Endothelial cell of umbilical vein (primary cell): ENCODE measurements around the gene NFATC1. TPM values are rescaled to one million over a fixed set of nuclear protein-coding genes. Genes with fewer than 3 reads are reported as not detected.

ENCODE experiments used
- BruUV-seq: library from RNA; stranded (reverse); fragments of 400-500 nt; replicated peaks from 2 replicates; lab custom pipeline; 2021; lab: Mats Ljungman, UMichigan
- CTCF ChIA-PET: fragments of 300-600, 350-600 bp; sonication (Branson Sonifier 250); formaldehyde crosslinking; loops from one replicate; lab custom pipeline; 2021; ENCODE audit warnings: antibody characterized with exemption, inconsistent platforms; lab: Charles Lee
- POLR2A ChIA-PET: fragments of 300-600, 350-600 bp; sonication (Branson Sonifier 250); formaldehyde crosslinking; loops from one replicate; lab custom pipeline; 2021; ENCODE audit warnings: antibody characterized with exemption, inconsistent platforms; lab: Charles Lee
- DNase-seq: peaks from one replicate; pipeline ENCODE4 v3.0.0-alpha.2; 2011; ENCODE audit warnings: low read depth, low spot score
- FAIRE-seq: peaks from 2 replicates; lab custom pipeline; 2011; peaks lifted over from hg19 to GRCh38; lab: Jason Lieb, UNC
- H2AFZ ChIP-seq: 2 replicates; pipeline ENCODE4 v1.6.0; 2012; ENCODE audit warnings: low read depth, low read length, control low read depth, inconsistent platforms
- H3K27ac ChIP-seq: 2 replicates; pipeline ENCODE4 v1.5.1; 2011; ENCODE audit warnings: low read depth, mild to moderate bottlenecking, control low read depth, low read length, moderate library complexity; ENCODE audit not compliant: insufficient read depth
- H3K27me3 ChIP-seq, 2 experiments: 2 replicates each; pipeline versions ENCODE4 v1.6.0 to v1.6.1; 2011; ENCODE audit warnings: low read length in 2 of 2, mixed read lengths in 1 of 2; ENCODE audit not compliant: control insufficient read depth in 2 of 2, insufficient read depth in 2 of 2
- H3K36me3 ChIP-seq, 2 experiments: 2 replicates in 1 of 2; 3 replicates in 1 of 2; pipeline ENCODE4 v1.5.1; 2011; ENCODE audit warnings: low read length in 2 of 2, mild to moderate bottlenecking in 1 of 2, moderate library complexity in 1 of 2; ENCODE audit not compliant: control insufficient read depth in 2 of 2, insufficient read depth in 2 of 2; ENCODE audit errors: extremely low read depth in 1 of 2
- H3K4me1 ChIP-seq: 3 replicates; pipeline ENCODE4 v1.5.1; 2011; ENCODE audit warnings: mild to moderate bottlenecking, low read length; ENCODE audit not compliant: control insufficient read depth, insufficient read depth; ENCODE audit errors: extremely low read depth
- H3K4me2 ChIP-seq: 2 replicates; pipeline ENCODE4 v1.6.1; 2011; ENCODE audit warnings: low read length, control low read depth, mixed read lengths; ENCODE audit not compliant: insufficient read depth
- H3K4me3 ChIP-seq, 3 experiments: fragments of 200-600 bp in 1 of 3; sonication (generic), shearing (Covaris generic) in 1 of 3; replicated peaks in 1 of 3; 2 replicates each; pipeline ENCODE4 v1.5.1; 2011 to 2016; ENCODE audit warnings: control low read depth in 3 of 3, low read length in 3 of 3, mild to moderate bottlenecking in 2 of 3, inconsistent platforms in 1 of 3, low read depth in 1 of 3, moderate library complexity in 1 of 3; ENCODE audit not compliant: insufficient read depth in 1 of 3
- H3K79me2 ChIP-seq: 2 replicates; pipeline ENCODE4 v1.6.0; 2012; ENCODE audit warnings: low read length, inconsistent platforms; ENCODE audit not compliant: control insufficient read depth, insufficient read depth
- H3K9ac ChIP-seq: replicated peaks from 2 replicates; pipeline ENCODE3; 2011; ENCODE audit warnings: low read length, control low read depth; ENCODE audit not compliant: insufficient read depth; ENCODE audit errors: extremely low read depth
- H3K9me1 ChIP-seq: replicated peaks from 3 replicates; pipeline ENCODE4 v1.6.0; 2011; ENCODE audit warnings: mild to moderate bottlenecking, low read length; ENCODE audit not compliant: control insufficient read depth, insufficient read depth; ENCODE audit errors: extremely low read depth
- H3K9me3 ChIP-seq: replicated peaks from 2 replicates; pipeline ENCODE4 v1.5.1; 2012; ENCODE audit warnings: low read length, inconsistent platforms; ENCODE audit not compliant: control insufficient read depth, insufficient read depth
- H4K20me1 ChIP-seq: replicated peaks from 2 replicates; pipeline ENCODE3; 2011; ENCODE audit warnings: mild to moderate bottlenecking, low read length; ENCODE audit not compliant: control insufficient read depth, insufficient read depth; ENCODE audit errors: extremely low read depth
- EZH2 ChIP-seq: IDR thresholded peaks from 2 replicates; pipeline ENCODE4 v1.6.1; 2012; ENCODE audit warnings: borderline replicate concordance, low read depth, mild to moderate bottlenecking, moderate library complexity, low read length, inconsistent platforms; ENCODE audit not compliant: severe bottlenecking
- FOS ChIP-seq: IDR thresholded peaks from 2 replicates; pipeline ENCODE4 v1.6.1; 2011; ENCODE audit warnings: mild to moderate bottlenecking, low read length, moderate library complexity, borderline replicate concordance; ENCODE audit not compliant: insufficient read depth
- GATA2 ChIP-seq: IDR thresholded peaks from 2 replicates; pipeline ENCODE4 v1.7.0; 2011; ENCODE audit warnings: low read depth, mild to moderate bottlenecking, moderate library complexity, mixed read lengths, low read length; ENCODE audit not compliant: insufficient read length, insufficient read depth
- JUN ChIP-seq: IDR thresholded peaks from 2 replicates; pipeline ENCODE4 v1.6.1; 2011; ENCODE audit warnings: borderline replicate concordance, low read depth; ENCODE audit not compliant: insufficient read length, insufficient read depth
- MYC ChIP-seq: IDR thresholded peaks from one replicate; pipeline ENCODE4 v1.6.1; 2011; ENCODE audit warnings: mild to moderate bottlenecking, low read depth, low read length
- POLR2A ChIP-seq: IDR thresholded peaks from 2 replicates; pipeline ENCODE4 v1.6.1; 2012; ENCODE audit warnings: low read depth, mild to moderate bottlenecking, control low read depth, low read length
- POLR2AphosphoS5 ChIP-seq: IDR thresholded peaks from 2 replicates; pipeline ENCODE4 v1.6.1; 2012; ENCODE audit warnings: low read depth, mild to moderate bottlenecking, control low read depth, low read length, moderate library complexity; ENCODE audit not compliant: insufficient read depth
- dilution Hi-C: fragments of 300-500 bp; cut with MboI; formaldehyde crosslinking; loops from one replicate; pipeline ENCODE4 v1.15.0; 2019; ENCODE audit warnings: low sequenced_read_pairs; ENCODE audit not compliant: extremely low pct_ligation_motif_present
- intact Hi-C: fragments of 100-400 bp; cut with micrococcal nuclease; formaldehyde crosslinking; loops from one replicate; pipeline ENCODE4 v1.10.0; 2022
- polyA plus RNA-seq, 4 experiments: library from polyadenylated mRNA; depleted of rRNA in 3 of 4; stranded (reverse) in 3 of 4; unstranded in 1 of 4; fragments of >200 nt; gene quantifications; 2 replicates each; pipeline versions ENCODE4 v1.2.1 to v1.2.3, GENCODE V29; 2011 to 2012; ENCODE audit warnings: missing spikeins in 1 of 4
- total RNA-seq: library from RNA; stranded (reverse); gene quantifications from 2 replicates; pipeline ENCODE4 v1.2.3, GENCODE V29; 2021
- TF ChIP-seq, protein P1 (sequence below), 2 donors: IDR thresholded peaks; 1 replicate in 1 of 2; 2 replicates in 1 of 2; pipeline ENCODE4 v1.5.1; 2011; ENCODE audit warnings: low read length in 2 of 2, mild to moderate bottlenecking in 2 of 2, moderate library complexity in 2 of 2, control low read depth in 1 of 2, inconsistent platforms in 1 of 2, low read depth in 1 of 2; ENCODE audit not compliant: insufficient read depth in 1 of 2; ENCODE audit errors: extremely low read depth in 1 of 2
- TF ChIP-seq, protein P2 (sequence below): IDR thresholded peaks from 2 replicates; pipeline ENCODE4 v1.6.1; 2011; ENCODE audit not compliant: insufficient read depth, insufficient read length

NFATC1 gene
- total and polyA plus RNA-seq, 2 donors (not counting 3 experiments of a cell fraction or from before 2014, with no cell fraction given) = 11.1 to 30.0 TPM

DNA sequence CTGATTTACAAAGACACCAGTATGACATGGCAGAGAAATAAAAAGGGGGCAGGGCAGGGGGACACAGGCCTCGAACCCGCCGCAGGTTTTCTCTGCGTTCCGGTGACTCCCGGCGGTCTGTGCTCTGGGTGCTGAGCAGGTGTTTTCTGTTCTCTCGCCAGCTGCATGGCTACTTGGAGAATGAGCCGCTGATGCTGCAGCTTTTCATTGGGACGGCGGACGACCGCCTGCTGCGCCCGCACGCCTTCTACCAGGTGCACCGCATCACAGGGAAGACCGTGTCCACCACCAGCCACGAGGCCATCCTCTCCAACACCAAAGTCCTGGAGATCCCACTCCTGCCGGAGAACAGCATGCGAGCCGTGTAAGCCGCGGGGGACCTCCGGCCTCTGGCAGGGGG lies 52.9 kb downstream of the NFATC1 start:
- H4K20me1 ChIP-seq = no peaks in the 10 kb centered on the region
- no TSS peak for BruUV-seq
- H3K9me3 ChIP-seq = no peaks in the 10 kb centered on the region
- H3K4me3 ChIP-seq = no peak overlapping the region
- no peak for DNase-seq
- intact Hi-C loops = no loop called here
- ChIA-PET POLR2A (no interaction called here), CTCF (no interaction called here)
- FAIRE-seq = no peak
- no peak overlapping the region for H3K4me2 ChIP-seq
- dilution Hi-C loops = no loop called here
- H3K9ac ChIP-seq = no peak overlapping the region
- TF ChIP-seq, protein P1, sequence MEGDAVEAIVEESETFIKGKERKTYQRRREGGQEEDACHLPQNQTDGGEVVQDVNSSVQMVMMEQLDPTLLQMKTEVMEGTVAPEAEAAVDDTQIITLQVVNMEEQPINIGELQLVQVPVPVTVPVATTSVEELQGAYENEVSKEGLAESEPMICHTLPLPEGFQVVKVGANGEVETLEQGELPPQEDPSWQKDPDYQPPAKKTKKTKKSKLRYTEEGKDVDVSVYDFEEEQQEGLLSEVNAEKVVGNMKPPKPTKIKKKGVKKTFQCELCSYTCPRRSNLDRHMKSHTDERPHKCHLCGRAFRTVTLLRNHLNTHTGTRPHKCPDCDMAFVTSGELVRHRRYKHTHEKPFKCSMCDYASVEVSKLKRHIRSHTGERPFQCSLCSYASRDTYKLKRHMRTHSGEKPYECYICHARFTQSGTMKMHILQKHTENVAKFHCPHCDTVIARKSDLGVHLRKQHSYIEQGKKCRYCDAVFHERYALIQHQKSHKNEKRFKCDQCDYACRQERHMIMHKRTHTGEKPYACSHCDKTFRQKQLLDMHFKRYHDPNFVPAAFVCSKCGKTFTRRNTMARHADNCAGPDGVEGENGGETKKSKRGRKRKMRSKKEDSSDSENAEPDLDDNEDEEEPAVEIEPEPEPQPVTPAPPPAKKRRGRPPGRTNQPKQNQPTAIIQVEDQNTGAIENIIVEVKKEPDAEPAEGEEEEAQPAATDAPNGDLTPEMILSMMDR (IDR thresholded peaks at IDR 0.05; ENCODE audit: extremely low read depth in 1 of 2, insufficient read depth in 1 of 2, low read depth in 1 of 2, low read length in 2 of 2) = no peak
- TF ChIP-seq GATA2 = no peak
- H3K27me3 ChIP-seq = no peaks in the 10 kb centered on the region
- H3K9me1 ChIP-seq = no peaks in the 10 kb centered on the region
- no peak overlapping the region for H3K27ac ChIP-seq
- peaks cover 0 to 30% of the 10 kb centered on the region in 2 experiments for H3K36me3 ChIP-seq
- no peaks in the 10 kb centered on the region for H3K79me2 ChIP-seq
- H3K4me1 ChIP-seq = peaks cover 3% of the 10 kb centered on the region
- H2AFZ ChIP-seq = no peak overlapping the region

DNA sequence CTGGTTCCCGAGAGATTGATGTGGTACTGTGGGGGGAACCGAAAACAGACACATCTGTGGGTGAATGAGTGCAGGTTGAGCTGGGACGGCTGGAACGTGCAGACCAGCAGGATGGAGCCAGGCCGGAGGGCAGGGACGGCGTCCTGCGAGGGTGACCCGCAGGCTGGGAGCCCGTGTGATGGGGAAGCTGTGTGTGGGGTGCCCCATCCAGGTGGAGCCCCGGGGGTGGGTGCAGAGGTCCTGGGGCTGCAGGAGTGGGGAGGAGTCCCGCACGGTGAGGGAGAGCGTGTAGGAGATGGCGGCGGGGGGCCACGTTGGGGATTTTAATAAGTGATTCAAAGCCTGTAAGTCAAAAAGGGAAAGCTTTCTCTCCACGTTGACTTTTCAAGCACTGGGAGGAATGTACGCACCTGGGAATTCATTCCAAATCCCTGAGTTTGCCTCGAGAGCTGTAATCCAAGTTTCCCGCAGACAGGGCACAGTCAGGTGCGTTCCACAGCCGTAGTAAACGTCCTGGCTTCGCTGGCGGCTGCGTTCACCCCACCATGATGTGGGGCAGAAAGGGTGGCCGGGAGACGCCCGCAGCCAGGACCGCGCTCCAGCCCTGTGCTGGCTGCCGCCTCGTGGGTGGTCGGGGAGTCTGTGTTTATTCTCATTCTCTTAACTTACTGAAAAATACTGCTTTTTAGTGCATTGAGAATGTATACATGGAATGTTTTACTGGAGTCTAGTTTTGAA lies 54.0 kb downstream of the NFATC1 start:
- H4K20me1 ChIP-seq = no peaks in the 10 kb centered on the region
- no peaks in the 10 kb centered on the region for H3K9me1 ChIP-seq
- H3K4me1 ChIP-seq = peaks cover 11% of the 10 kb centered on the region
- intact Hi-C loops = no loop called here
- ChIA-PET POLR2A (no interaction called here), CTCF (no interaction called here)
- DNase-seq = no peak
- dilution Hi-C loops = no loop called here
- no TSS peak for BruUV-seq
- TF ChIP-seq GATA2 = no peak
- TF ChIP-seq, protein P2, sequence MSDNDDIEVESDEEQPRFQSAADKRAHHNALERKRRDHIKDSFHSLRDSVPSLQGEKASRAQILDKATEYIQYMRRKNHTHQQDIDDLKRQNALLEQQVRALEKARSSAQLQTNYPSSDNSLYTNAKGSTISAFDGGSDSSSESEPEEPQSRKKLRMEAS = no peak
- no peak for TF ChIP-seq POLR2A
- no peak for TF ChIP-seq FOS
- no peak for TF ChIP-seq JUN
- no peak for TF ChIP-seq MYC
- no peak for TF ChIP-seq POLR2AphosphoS5
- no peak for TF ChIP-seq EZH2
- TF ChIP-seq, protein P1 (IDR thresholded peaks at IDR 0.05; ENCODE audit: extremely low read depth in 1 of 2, insufficient read depth in 1 of 2, low read depth in 1 of 2, low read length in 2 of 2) = no peak
- no peaks in the 10 kb centered on the region for H3K27me3 ChIP-seq
- H3K4me3 ChIP-seq = no peak overlapping the region
- no peaks in the 10 kb centered on the region for H3K79me2 ChIP-seq
- H3K9me3 ChIP-seq = no peaks in the 10 kb centered on the region
- H3K27ac ChIP-seq = no peak overlapping the region
- no peak for FAIRE-seq
- no peak overlapping the region for H3K9ac ChIP-seq
- H3K36me3 ChIP-seq = peaks cover 0 to 30% of the 10 kb centered on the region in 2 experiments
- no peak overlapping the region for H2AFZ ChIP-seq
- no peak overlapping the region for H3K4me2 ChIP-seq
